Measurements from ENCODE around the gene MRPL12.

Gene MRPL12

DNA sequence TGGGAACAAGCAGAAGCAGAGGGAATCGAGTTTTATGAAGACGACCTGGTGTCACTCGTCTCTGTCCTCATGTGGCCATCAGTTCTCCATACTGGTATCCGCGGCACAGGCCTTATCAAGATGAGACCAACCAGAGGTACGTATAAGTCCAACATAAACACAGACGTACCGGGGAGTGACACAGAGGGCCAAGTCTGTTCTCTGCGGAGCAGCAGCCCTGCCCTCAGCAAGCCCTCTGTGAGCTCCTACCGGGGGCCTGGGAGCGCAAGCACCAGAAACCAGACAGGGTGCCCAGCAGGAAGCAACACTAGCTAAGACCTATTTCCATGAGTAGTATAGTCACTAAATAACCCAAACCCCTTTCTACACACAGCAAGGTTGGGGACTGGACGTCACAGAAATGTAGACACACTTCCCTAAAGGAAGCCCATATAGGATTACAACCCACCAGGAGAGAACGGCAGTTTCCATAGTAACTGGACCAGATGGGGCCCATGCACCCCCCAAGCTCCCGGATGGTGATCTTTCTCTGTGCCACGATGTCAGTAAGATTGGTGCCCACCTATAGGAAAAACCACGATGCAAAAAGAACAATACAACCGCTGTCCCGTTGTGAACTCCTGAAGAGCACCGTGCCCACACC is 20.5 kb upstream of the MRPL12 start:
- no peak for DNase-seq (ENCODE audit: low read depth, low spot score)

DNA sequence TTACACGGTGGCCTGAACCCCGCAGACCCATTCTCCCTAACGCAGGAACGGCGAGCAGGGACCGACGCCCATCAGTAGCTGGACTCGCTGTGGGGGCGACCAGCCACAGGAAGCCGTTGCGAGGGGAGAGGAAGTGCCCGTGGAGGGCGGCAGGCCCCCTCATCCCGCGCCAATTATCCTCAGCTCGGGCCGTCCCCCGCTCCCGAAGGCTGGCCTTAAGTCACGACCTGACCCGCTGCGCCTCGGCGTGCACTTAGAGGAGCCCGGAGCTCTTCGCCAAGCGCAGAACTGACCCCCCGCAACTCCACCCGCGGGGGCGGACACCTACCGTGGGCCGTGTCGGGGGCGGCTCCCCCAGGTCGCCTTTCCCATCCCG is 20.0 kb upstream of the MRPL12 start:
- no peak for DNase-seq (ENCODE audit: low read depth, low spot score)

DNA sequence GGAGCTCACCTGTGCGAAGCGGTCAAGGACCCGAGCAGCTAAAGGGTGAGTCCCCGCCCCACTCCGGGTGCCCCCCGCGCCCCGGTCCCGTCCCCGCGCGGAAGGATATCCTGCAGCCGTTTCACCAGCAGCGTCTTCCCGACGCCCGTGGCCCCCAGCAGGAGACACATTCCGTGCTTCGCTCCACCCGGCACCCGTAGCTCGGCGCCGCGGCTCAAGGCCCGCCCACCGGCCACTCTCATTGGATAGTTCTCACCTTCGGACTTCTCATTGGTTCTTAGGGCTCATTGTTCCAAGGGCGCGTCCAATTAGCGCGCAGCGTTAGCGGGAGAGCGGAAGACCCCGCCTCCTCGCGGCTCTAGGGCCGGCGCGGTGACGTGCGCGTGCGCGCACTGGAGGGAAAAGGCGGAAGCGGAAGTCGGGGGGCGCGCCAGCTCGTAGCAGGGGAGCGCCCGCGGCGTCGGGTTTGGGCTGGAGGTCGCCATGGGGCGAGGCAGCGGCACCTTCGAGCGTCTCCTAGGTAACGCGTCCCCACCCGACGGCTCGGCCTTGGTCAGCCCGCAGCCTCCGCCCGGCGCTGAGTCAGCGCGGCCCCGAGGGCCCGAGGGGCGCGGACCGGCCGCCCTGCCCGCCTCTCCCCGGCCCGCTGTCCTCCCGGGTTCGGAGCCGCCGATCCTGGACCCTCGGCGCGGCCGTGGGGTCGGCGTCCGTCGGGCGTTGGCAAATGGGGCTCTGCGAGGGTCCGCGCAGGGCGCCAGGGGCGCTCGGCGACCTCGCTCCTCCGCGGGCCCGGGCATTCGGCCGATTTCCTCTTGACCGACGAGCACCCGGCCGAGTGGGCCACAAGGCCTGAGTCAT is 19.4 kb upstream of the MRPL12 start, which contains the start of the genes ARL16 and HGS:
Gene ARL16, minus strand, starts transcription at position 214 of the 858 bp plus-strand sequence. Its CDS starts 44 bp downstream, at position 170.
Gene HGS, plus strand, starts transcription at position 428 of the 858 bp plus-strand sequence. Its CDS starts 56 bp downstream, at position 484.
- peak; percentile 99 for DNase-seq (ENCODE audit: low read depth, low spot score)

DNA sequence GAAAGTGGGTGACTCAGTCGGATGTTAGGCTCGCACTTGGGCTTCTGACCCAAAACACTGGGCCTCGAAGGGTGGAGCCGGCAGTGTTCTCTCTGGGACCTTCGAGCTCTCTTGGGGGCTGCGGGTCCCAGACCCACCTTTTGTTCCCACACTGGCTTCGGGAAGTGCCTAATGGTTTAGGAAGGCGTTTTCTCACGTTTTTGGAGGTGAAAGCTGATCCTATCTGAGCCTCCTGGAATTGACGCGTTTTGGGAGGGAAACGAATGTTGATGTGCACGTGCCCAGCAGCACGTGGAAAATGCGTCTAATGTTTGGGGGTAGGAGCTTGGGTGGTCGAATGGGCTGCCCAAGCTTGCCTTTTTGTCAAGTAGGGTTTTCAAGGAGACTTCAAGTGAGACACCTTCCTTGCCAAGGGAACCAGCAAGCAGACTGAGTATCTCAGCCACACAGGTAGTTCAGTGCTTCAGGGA is 18.7 kb upstream of the MRPL12 start:
- DNase-seq (ENCODE audit: low read depth, low spot score) = no peak

DNA sequence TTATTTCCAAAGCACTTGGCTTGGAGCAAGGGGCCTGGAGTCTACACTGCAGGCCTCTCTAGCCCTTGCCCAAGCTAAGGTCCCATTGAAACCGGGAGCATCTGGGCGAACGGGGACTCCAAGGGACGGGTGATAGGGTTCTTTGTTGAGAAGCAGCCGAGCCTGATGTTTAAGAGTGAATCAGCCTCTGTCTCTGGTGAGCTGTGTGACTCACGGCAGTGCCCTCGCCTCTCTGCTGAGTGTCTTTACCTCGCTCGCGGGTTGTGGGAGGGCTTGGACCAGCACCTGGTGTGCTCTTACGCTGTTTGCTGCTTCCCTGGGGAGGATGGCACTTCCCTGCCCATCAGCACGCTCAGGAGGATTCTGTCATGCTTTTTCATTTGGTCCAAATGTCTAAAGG is 18.1 kb upstream of the MRPL12 start:
- no peak for DNase-seq (ENCODE audit: low read depth, low spot score)

DNA sequence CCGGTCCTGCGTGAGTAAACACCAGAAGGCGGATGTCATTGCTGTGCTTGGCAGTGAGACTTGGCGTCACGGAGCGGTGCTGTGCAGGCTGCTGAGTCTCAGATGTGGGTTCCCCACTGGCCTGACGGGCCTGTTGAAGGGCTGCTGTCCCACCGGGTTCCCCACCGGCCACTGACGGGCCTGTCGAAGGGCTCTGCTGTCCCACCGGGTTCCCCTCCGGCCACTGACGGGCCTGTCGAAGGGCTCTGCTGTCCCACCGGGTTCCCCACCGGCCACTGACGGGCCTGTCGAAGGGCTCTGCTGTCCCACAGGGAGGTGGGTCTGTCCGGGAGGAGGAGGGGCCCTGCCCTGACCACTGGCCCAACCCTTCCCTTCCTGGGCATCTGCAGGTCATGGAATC is 16.6 kb upstream of the MRPL12 start:
- no peak for DNase-seq (ENCODE audit: low read depth, low spot score)

DNA sequence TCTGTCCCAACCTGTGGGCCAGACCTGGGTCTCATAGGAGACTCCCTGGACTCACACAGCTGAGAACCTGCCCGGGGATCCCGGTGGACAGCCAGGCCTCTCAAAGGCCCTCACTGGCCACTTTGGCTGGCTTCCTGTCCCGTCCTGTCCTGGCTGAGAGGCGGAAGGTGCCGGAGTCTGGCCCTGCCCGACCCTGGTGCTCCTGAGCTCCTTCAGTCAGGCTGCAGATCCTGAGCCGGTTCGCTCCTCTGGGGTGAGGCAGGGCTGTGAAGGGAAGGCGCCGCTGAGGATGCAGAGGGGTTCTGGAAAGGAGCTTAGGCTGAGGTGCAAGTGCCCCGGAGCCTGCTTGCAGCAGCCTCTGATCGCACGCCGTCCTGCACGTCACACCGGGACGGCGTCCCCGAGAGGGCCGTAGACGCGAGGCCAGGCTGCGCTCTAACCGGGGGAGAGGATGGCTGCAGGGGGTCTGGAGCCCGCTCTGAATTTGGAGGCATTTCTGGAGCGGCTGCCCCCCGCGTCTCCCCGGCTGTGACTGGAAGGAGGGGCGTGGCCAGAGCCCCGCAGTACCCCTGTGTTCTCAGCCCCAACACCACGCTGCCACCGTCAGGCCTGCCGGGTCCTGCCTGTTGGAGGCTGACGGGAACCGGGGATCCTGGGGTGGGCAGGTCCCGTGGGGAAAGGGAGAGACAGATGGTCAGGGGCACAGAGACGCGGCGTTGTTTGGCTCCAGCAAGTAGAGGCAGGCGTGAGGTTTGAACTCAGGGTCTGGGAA is 15.2 kb upstream of the MRPL12 start:
- no peak for DNase-seq (ENCODE audit: low read depth, low spot score)

DNA sequence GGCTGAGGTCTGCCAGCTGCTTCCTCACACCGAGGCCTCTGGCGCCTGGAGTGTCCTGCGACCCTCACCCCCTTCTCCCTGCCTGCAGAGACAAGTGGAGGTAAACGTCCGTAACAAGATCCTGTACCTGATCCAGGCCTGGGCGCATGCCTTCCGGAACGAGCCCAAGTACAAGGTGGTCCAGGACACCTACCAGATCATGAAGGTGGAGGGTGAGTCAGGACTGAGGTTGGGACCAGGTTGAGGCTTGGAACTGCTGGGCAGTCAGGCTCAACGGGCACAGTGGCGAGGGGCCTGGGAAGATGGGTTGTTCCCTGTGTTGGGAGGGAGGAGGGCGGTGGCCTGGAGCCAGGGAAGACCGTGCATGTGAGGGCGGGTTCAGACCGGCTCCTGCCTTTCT is 14.6 kb upstream of the MRPL12 start:
- no peak for DNase-seq (ENCODE audit: low read depth, low spot score)

DNA sequence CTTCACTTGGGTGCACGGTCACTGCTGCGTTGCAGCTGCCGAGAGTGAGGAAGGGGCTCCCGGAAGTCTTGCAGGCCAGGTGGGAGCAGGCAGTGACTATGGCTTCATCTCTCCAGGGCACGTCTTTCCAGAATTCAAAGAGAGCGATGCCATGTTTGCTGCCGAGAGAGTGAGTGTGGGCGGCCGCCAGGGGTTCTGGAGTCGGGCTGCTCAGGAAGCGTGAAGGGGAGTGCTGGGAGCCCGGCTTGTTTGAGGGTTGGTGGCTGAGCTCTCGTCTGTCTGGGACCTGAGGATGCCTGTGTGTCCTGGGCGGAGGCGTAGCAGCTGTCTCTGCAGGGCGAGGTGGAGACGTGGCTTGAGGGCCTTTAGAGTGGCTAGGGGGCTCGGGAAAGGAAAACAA is 13.1 kb upstream of the MRPL12 start:
- no peak for DNase-seq (ENCODE audit: low read depth, low spot score)

DNA sequence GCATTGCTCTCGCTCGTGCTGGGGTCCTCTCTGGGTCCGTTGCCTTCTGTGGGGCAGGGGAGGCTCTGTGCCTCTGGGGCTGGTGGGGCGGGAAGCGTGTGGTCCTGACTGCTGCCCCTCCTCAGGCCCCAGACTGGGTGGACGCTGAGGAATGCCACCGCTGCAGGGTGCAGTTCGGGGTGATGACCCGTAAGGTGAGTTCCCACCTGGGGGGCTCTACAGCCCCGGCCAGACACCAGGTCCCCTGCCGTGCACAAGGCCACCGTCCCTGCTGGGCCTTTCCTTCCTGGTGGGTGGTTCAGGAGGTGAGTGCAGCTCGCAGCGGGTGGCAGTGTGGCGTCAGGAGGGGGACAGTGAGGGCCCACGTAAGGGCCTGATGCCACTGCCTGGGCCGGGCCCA is 12.6 kb upstream of the MRPL12 start:
- DNase-seq (ENCODE audit: low read depth, low spot score) = no peak

DNA sequence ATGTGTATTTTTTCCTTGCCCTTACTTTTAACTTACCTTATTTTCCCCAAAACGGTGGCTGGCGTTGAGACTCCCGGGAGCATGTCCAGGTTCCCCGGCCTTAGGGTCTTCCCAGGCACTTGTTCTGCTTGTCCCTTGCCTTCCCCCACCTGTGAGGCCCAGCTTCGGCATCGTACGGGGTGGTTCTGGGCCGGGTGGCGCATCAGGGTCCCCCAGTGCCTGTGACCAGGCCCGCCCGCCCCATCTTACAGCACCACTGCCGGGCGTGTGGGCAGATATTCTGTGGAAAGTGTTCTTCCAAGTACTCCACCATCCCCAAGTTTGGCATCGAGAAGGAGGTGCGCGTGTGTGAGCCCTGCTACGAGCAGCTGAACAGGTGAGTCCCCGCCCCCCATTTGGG is 12.0 kb upstream of the MRPL12 start:
- DNase-seq (ENCODE audit: low read depth, low spot score) = no peak

DNA sequence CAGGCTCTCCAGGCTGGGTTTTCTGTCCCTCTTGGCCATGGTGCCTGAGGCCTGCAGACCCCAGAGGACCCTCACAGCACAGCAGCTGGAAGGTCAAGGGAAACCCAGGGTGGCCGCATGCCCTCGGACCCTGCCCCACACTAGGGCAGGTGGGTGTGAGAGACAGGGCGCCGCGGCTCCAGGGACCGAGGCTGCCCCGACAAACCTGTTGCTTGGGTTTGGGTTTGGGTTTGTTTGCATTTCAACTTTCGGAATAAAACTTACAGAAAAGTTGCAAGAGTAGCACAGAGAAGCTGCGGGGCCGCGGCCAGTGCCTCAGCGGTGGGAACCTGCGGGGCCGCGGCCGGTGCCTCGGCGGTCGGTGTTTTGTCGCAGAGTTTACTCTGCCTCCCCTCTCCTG is 11.6 kb upstream of the MRPL12 start:
- no peak for DNase-seq (ENCODE audit: low read depth, low spot score)

DNA sequence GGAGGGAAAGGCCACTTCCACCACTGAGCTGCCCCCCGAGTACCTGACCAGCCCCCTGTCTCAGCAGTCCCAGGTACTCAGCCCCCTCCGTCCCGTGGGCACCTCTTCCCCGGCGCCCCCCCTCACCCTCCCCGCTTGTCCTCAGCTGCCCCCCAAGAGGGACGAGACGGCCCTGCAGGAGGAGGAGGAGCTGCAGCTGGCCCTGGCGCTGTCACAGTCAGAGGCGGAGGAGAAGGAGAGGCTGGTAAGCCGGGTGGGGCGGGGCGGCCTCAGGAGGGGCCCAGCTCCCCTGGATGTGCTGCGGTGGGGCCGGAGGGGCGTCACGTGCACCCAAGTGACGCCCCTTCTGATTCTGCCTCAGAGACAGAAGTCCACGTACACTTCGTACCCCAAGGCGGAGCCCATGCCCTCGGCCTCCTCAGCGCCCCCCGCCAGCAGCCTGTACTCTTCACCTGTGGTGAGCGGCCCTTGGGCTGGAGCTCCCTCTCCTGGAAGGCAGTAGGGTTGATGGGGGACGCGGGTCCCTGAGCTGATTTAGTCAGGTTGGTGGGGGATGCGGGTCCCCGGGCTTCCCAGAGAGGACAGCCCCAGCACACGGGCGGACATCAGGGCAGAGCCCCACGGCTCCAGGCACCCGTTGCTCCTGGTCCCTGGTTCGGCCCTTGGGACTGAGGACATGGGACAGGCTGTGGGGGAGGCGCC is 9.5 kb upstream of the MRPL12 start:
- DNase-seq (ENCODE audit: low read depth, low spot score) = no peak

DNA sequence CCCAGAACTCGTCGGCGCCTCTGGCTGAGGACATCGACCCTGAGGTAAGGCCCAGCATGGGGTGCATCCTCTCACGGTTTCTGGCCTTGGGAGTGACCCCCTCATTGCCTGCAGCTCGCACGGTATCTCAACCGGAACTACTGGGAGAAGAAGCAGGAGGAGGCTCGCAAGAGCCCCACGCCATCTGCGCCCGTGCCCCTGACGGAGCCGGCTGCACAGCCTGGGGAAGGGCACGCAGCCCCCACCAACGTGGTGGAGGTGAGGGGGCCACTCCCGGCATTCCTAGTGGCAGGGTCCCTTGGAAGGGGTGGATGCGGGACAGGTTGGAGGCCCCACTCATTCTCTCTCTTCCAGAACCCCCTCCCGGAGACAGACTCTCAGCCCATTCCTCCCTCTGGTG is 8.4 kb upstream of the MRPL12 start:
- no peak for DNase-seq (ENCODE audit: low read depth, low spot score)

DNA sequence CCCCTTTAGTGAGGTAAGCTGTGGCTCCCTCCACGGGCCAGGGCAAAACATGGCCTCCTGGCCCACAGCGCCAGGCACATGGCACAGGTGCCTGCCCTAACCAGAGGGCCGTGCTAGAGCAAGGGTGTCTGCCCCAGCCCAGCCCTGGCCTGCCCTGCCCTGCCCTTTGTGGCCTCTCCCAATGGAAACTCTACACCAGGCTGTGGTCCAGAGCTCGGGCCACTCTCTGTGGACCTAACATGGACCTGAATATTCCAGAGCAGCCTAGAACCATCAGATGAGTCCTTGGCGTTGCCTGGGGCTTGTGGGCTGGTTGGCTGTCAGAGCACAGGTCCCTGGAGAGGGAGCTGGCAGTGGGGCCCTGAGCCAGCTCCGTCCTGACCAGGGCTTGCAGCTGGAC is 8.0 kb upstream of the MRPL12 start:
- no peak for DNase-seq (ENCODE audit: low read depth, low spot score)

DNA sequence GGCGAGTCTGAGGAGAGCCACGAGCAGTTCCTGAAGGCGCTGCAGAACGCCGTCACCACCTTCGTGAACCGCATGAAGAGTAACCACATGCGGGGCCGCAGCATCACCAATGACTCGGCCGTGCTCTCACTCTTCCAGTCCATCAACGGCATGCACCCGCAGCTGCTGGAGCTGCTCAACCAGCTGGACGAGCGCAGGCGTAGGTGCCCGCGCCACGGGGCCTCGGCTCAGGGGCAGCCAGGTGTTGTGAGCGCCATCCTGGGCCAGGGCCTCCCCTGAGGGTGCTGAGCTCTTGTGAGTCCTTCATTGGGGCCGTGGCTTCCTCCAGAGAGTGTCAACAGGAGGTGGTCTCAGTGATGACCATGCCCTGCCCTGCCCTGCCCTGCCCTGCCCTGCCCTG is 7.4 kb upstream of the MRPL12 start:
- no peak for DNase-seq (ENCODE audit: low read depth, low spot score)

DNA sequence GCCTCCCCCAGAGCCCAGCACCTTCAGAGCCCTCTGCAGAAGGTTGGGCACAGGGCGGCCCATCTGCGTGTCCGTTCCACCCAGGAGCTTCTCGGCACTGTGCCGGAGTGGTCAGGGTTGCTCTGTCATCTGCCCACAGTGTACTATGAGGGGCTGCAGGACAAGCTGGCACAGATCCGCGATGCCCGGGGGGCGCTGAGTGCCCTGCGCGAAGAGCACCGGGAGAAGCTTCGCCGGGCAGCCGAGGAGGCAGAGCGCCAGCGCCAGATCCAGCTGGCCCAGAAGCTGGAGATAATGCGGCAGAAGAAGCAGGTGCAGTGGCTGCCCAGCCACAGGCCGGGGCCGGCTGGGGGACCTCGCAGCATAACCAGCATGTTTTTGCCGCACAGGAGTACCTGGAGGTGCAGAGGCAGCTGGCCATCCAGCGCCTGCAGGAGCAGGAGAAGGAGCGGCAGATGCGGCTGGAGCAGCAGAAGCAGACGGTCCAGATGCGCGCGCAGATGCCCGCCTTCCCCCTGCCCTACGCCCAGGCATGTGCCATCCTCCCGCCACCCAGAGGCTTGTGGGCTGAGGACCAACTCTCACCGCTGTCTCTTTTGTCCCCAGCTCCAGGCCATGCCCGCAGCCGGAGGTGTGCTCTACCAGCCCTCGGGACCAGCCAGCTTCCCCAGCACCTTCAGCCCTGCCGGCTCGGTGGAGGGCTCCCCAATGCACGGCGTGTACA is 6.8 kb upstream of the MRPL12 start:
- DNase-seq (ENCODE audit: low read depth, low spot score) = no peak

DNA sequence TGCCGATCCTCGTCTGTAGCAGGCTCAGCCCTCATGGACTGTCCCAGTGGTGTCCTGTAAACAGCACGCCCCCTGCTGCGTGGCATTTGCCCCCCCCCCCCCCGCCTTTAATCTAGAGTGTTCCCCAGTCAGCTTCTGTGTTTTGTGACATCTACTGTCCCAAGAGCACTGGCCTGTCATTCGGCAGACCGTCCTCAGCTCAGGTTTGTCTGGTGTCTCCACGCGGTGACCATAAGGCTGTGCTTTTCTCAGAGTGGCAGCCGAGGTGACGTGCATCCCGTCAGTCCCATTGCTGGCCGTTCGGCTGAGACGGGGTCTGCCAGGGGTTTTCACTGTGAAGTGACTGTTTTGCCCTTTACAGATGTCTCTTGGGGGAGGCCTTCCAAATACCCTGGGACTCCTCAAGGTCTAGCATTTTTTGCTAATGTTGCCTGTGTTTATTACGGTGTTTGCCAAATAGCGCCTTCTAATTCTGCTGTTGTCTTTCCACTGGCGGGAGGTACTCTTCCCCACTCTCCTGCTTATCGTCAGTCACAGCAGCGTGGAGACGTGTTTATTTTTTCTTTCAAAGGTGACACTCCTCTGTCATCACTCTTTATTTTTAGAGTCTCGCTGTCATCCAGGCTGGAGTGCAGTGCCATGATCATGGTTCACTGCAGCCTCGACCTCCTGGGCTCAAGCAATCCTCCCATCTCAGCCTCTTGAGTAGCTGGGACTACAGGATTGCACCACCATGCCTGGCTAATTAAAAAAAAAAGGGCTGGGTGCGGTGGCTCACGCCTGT is 5.7 kb upstream of the MRPL12 start:
- no peak for DNase-seq (ENCODE audit: low read depth, low spot score)

DNA sequence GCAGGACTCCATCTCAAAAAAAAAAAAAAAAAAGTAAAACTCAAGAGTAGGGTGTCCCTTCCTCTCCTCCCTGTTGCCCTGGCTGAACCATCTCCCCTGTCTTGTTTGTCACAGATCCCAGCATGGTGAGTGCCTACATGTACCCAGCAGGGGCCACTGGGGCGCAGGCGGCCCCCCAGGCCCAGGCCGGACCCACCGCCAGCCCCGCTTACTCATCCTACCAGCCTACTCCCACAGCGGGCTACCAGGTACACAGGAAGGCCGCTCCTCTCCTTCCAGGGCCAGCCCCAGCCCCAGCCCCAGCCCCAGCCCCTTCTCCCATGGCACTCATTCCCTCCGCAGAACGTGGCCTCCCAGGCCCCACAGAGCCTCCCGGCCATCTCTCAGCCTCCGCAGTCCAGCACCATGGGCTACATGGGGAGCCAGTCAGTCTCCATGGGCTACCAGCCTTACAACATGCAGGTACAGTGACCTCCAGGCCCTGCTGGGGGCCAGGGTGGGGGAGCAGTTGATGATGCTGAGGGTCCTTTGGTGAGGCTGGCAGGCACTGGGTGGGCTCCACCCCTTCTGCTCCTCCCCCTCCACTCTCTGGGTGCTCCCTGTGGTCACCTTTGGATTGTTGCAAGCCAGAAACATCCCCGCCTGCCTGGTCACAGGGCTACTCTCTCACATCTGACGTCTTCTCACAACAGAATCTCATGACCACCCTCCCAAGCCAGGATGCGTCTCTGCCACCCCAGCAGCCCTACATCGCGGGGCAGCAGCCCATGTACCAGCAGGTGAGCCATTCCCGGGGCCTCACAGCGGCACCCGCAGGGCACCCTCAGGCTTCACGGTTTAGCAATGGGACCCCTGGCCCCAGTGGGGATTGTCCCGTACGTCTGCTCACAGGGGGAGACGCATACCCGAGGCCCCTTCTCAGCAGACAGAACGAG is 2.5 kb upstream of the MRPL12 start:
- DNase-seq (ENCODE audit: low read depth, low spot score) = no peak

Data from brain pericyte (primary cell).